Stimulated activated CD4-positive, alpha-beta T cell treated with anti-CD3 and anti-CD28 coated beads, Interleukin-1b, Interleukin-23, amount 100 ng/mL, for 4 hours (primary cell): ENCODE data around the gene ANKZF1.
"Not testable (repeated sequence)": the region's sequence is repeated elsewhere in the genome, so short reads cannot be mapped to it uniquely, and the experiment has no call there.

Source experiments
- DNase-seq, 2 donors: peaks; one replicate each; pipeline ENCODE4 v3.0.0-alpha.2; 2020; ENCODE audit warnings: low read depth in 2 of 2

The ANKZF1 gene, protein sequence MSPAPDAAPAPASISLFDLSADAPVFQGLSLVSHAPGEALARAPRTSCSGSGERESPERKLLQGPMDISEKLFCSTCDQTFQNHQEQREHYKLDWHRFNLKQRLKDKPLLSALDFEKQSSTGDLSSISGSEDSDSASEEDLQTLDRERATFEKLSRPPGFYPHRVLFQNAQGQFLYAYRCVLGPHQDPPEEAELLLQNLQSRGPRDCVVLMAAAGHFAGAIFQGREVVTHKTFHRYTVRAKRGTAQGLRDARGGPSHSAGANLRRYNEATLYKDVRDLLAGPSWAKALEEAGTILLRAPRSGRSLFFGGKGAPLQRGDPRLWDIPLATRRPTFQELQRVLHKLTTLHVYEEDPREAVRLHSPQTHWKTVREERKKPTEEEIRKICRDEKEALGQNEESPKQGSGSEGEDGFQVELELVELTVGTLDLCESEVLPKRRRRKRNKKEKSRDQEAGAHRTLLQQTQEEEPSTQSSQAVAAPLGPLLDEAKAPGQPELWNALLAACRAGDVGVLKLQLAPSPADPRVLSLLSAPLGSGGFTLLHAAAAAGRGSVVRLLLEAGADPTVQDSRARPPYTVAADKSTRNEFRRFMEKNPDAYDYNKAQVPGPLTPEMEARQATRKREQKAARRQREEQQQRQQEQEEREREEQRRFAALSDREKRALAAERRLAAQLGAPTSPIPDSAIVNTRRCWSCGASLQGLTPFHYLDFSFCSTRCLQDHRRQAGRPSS

DNA sequence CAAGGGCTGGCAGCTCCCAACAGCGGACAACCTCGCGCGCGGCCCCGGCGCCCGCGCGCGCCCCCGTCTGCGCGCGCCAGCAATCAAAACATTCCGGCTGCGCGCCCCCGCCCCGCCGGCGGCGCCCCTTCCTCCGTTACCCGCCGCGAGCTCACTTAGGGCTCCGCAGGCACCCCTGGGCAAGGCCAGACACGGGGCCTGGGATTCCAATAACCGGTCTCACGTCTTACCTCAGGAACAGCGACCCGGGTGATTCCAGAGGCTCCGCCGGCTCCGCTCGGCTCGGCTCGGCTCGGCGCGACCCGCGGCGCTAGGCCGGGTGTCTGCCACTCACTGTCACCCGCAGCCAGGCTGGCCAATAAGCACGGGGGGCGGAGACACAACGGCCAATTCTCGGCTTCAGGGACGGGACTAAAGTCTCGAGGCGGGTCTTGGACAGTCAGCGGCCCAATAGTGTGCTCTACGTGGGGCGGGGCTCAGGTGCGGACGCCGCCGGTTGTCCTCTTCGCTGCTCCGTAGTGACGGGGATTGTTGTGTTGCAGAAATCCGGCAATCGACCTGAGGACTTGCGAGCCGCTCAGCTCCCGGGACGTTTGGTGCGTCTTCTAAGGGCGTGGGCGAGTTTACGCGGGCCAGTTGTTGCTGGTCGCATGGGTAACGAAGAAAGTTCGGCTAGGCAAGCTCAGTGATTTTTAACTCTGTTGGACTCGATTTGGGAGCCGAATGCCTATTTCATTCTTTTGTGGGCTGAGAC is at the start of gene ANKZF1, which contains the start of gene ATG9A:
TSS of gene ANKZF1 (plus strand) at position 502 of the 754 bp plus-strand sequence. CDS start 452 bp downstream, outside the sequence.
TSS of gene ATG9A (minus strand) at position 332 of the 754 bp plus-strand sequence. CDS start 1,612 bp downstream, outside the sequence.
- DNase-seq = peak; percentile 92 to 95

DNA sequence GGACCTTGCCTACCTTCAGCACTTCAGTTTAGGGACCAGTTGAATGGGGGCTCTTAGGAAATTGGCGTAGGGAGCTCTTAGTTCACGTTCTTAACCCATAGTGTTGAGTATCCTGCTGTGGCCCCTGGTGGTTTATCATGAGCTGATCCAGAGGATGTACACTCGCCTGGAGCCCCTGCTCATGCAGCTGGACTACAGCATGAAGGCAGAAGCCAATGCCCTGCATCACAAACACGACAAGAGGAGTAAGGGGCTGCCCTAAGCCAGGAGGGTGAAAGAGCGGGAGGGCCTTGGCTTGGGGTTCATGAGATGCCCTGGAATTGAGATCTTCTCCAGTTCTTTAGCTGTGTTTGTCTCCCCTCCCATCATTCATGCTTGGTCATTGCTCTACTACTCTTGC is 48.6 kb upstream of the ANKZF1 start:
- DNase-seq = no peak

DNA sequence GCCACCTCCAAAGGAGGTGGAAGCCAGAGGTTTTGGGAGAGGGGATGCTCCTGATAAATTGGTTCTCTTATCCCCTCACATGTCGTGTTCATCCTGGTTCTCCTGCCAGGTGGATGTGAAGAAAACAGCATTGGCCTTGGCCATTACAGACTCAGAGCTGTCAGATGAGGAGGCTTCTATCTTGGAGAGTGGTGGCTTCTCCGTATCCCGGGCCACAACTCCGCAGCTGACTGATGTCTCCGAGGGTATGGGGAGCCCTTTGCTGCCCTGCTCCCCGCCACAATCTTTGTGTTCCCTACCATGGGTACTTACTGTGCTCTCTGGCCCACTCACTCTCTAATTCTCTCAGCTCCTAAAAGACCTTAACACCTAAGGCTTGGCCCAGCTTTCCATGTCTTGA is 48.1 kb upstream of the ANKZF1 start:
- DNase-seq = no peak

DNA sequence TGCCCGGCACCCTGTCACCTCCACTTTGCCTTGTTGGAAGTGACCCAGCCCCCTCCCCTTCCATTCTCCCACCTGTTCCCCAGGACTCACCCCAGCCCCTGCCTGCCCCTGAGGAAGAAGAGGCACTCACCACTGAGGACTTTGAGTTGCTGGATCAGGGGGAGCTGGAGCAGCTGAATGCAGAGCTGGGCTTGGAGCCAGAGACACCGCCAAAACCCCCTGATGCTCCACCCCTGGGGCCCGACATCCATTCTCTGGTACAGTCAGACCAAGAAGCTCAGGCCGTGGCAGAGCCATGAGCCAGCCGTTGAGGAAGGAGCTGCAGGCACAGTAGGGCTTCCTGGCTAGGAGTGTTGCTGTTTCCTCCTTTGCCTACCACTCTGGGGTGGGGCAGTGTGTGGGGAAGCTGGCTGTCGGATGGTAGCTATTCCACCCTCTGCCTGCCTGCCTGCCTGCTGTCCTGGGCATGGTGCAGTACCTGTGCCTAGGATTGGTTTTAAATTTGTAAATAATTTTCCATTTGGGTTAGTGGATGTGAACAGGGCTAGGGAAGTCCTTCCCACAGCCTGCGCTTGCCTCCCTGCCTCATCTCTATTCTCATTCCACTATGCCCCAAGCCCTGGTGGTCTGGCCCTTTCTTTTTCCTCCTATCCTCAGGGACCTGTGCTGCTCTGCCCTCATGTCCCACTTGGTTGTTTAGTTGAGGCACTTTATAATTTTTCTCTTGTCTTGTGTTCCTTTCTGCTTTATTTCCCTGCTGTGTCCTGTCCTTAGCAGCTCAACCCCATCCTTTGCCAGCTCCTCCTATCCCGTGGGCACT is 47.1 kb upstream of the ANKZF1 start:
- no peak for DNase-seq

DNA sequence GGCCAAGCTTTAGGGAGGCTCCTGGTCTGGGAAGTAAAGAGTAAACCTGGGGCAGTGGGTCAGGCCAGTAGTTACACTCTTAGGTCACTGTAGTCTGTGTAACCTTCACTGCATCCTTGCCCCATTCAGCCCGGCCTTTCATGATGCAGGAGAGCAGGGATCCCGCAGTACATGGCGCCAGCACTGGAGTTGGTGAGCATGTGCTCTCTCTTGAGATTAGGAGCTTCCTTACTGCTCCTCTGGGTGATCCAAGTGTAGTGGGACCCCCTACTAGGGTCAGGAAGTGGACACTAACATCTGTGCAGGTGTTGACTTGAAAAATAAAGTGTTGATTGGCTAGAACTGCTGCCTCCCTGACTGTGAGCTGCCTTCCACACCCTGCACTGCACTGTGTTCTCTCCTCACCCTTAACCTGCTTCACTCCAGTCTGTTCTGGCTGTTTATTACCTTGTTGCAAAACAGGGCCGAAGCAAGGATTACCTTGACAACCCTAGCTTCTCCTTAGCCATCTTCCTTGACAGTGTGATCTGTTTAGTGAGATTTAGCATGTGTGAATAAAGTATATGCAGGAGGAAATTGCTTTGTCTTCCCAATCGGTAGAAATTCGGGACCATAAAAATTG is 46.3 kb upstream of the ANKZF1 start:
- no peak for DNase-seq

DNA sequence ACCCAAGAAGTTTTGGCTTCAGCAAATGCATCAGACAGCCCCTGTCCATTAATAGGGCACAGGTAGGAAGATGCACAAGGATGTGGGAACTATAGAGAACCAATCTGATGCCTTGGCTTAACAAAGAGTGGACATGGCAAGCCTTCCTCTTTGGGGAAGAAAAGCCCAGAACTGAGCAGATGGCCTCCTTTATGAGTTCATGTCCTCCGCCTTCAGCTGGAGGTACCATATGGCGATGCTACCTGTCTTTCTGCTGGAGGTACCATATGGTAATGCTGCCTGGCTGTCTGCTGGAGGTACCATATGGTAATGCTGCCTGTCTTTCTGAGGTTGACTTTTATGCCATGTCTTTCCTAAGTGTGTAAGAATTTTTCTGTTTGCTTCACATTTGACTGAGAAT is 45.5 kb upstream of the ANKZF1 start:
- no peak for DNase-seq

DNA sequence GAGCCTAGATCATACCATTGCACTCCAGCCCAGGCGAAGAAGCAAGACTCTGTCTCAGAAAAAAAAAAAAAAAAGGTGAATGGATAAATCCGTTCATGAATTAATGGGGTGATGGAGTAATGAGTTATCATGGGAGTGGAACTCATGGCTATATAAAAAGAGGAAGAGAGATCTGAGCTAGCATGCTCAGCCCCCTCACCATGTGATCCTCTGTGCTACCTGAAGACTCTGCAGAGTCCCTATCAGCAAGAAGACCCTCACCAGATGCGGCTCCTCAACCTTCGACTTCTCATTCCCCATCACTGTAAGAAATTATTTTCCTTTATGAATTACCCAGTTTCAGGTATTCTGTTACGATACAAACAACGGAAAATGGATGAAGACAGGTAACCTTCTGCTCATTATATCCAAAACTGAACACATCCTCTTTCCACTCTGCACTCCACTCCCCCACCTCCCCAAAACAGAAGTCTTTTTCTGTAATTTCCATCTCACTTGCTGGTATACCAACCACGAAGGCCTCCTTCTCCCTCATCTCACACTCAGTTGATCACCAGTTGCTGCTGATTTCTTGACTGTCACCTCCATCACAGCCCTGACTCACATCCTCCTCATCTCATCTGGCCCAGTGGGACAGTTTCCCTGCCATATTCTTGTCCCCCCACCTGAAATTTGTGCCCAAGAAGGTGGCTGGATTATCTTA is 42.7 kb upstream of the ANKZF1 start:
- no peak for DNase-seq

DNA sequence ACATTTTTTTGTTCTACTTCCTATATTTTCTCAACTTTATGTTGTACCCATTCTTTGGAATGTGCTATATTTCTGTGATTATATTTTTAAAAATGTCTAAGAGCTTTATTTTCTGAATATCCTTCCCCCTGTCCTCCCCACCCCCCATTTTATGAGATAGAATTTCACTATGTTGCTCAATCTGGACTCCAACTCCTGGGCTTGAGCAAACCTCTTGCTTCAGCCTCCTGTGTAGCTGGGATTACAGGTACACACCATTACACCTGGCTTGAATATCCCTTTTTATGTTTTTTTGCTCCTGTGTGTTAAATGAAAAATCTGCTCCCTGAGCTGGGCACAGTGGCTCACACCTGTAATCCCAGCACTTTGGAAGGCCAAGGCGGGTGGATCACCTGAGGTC is 32.2 kb upstream of the ANKZF1 start:
- DNase-seq = no peak

DNA sequence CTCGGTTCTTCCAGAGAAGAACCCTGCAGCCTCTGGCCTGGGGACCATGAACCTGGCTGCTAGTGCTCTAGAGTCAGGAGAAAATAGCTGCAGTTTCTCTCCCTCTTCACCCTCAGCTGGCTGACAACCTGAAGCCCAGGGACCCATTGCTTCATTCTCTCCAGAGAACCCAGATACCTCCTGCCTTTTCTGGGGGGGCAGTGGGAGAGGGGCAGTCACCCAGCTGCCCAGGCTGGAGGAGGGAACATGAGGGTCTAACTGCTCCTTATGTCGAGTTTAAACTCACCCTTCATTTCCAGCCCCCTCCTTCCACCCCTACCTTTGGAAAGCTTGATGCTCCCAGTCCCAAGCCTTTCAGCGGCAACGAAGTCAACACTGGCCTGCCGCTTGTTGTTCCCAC is 30.6 kb upstream of the ANKZF1 start:
- DNase-seq = no peak

DNA sequence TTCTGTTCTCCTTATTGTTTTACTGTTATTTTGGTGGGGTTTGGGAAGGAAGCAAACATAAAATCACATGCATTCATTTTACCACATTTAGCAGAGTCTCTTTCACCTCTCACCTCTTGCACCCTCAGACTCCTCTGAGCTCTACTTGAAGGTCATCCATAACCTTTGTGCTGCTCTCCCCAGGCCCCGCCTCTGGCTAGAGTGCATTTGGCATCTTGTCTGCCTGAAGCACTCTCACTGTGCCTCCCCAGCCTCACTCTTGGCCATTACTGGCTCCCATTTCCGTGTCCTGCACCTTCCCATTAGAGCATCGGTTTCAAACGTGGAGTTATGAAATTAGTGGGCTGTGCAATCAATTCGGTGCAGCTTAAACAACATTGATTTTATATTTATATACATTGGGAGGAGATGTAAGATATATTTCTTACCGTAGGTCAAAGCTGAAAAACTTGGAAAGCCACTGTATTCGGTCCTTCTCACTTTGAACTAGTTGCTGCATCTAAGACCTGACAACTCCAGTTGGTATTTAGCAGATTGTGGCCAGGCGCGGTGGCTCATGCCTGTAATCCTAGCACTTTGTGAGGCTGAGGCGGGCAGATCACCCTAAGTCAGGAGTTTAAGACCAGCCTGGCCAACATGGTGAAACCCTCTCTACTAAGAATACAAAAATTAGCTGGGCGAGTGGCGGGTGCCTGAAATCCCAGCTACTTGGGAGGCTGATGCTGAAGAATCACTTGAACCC is 30.0 kb upstream of the ANKZF1 start:
- no peak for DNase-seq

DNA sequence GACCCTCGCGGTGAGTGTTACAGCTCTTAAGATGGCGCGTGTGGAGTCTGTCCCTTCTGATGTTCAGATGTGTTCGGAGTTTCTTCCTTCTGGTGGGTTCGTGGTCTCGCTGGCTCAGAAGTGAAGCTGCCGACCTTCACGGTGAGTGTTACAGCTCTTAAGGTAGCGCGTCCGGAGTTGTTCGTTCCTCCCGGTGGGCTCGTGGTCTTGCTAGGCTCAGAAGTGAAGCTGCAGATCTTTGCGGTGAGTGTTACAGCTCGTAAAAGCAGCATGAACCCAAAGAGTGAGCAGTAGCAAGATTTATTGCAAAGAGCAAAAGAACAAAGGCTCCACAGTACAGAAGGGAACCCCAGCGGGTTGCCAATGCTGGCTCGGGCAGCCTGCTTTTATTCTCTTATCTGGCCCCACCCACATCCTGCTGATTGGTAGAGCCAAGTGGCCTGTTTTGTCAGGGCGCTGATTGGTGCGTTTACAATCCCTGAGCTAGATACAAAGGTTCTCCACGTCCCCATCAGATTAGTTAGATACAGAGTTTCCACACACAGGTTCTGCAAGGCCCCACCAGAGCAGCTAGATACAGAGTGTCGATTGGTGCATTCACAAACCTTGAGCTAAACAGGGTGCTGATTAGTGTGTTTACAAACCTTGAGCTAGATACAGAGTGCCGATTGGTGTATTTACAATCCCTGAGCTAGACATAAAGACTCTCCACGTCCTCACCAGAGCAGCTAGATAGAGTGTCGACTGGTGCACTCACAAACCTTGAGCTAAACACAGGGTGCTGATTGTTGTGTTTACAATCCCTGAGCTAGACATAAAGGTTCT is 28.9 kb upstream of the ANKZF1 start:
- not testable (repeated sequence) for DNase-seq

DNA sequence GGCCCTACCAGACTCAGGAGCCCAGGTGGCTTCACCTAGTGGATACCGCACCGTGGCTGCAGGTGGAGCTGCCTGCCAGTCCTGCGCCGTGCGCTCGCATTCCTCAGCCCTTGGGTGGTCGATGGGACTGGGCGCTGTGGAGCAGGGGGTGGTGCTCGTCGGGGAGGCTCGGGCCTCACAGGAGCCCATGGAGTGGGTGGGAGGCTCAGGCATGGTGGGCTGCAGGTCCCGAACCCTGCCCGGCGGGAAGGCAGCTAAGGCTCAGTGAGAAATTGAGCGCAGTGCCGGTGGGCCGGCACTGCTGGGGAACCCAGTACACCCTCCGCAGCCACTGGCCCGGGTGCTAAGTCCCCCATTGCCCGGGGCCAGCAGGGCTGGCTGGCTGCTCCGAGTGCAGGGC is 28.3 kb upstream of the ANKZF1 start:
- DNase-seq = not testable (repeated sequence)

DNA sequence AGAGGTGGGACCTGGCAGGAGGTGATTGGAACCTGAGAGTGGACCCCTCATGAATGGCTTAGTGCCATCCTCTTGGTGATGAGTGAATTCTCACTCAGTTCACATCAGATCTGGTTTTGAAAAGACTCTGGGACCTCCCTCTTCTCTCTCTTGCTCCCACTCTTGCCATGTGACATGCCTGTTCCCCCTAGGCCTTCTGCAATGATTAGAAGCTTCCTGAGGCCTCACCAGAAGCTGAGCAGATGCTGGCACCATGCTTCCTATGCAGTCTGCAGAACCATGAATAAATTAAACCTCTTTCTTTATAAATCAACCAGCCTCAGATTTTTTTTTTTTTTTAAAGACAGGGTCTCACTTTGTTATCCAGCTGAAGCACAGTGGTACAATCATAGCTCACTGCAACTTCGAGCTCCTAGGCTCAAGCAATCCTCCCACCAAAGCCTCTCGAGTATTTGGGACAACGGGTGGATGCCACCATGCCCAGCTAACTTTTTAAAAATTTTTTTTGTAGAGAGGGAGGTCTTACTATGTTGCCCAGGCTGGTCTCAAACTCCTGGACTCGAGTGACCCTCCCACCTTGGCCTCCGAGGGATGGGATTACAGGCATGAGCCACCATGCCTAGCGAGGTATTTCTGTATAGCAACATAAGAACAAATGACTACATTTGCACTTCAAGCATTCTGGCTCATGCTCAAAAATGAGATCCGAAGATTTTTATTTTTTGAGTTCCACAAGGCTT is 25.0 kb upstream of the ANKZF1 start:
- no peak for DNase-seq

DNA sequence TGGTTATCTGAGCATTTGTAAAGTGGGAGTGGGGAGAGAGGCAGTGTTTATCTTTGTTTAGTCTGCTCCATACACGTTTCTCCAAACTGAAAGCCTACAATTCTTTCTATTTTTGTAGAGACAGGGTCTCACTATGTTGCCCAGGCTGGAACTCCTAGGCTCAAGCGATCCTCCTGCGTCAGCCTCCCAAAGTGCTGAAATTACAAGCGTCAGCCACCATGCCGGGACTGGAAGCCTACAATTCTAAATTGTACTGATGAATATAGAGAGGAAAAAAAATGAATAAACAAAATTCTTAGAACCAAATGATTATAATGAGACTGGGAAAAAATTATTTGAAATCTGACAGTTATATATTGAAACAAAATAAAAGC is 24.5 kb upstream of the ANKZF1 start:
- no peak for DNase-seq

DNA sequence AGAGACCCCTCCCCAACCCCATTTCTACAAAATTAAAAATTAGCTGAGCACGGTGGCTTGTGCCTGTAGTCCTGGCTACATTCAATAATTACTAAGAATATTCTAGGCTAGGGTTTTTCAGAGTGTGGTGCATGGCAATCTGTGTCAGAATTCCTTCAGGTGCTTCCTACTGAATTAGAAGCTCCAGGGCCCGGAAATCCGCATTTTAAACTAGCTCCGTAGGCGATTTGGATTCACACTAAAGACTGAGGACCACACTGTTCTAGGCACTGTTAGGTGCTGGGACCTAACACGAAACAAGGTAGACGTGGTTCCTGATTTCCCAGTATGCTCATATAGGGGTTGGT is 23.7 kb upstream of the ANKZF1 start:
- no peak for DNase-seq

DNA sequence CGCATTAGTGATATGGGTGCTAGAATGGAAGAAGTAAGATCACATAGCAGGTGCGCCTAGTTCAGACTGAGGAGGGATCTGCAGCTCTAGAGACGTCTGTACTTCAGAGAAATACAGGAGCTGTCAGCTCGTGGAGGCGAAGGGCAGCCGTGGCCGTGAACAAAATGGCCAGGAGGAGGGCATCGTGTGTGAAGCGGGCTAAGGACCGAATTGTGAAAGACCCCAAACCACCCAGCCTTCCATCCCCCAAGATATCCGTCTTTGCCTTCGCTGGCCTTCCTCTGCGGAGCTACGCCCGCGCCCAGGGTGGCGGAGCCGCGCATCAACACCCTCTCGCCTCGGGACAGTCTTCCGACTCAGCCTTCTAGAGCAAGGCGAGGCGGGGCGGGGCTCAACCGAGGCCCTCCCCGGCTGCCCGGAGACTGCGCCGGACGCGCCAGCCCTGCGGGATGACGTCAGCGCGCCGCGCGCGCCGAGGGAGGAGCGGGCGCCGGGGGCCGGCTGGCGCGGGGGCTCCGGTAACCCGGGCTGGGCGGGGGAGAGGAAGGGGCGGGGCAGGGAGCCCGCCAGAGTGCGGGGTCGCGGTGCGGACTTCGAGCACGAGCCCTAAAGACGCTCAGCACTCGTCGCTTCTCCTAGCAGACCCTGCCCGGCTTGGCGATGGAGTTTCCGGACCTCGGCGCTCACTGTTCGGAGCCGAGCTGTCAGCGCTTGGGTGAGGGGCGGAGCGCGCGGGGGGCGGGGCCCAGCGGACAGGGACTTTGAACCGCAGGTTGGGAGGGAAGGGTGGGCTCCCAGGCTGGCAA is 23.1 kb upstream of the ANKZF1 start, which contains the start of gene ZFAND2B:
TSS of gene ZFAND2B (plus strand) at position 455 of the 806 bp plus-strand sequence. CDS start at position 661, 206 bp downstream.
- peak; percentile 93 to 95 for DNase-seq
